Activated naive CD8-positive, alpha-beta T cell (primary cell): ENCODE measurements around the gene EXOC6B.

ENCODE experiments used
- H3K27ac Mint-ChIP-seq: one replicate; pipeline ENCODE4 v1.8.0; 2021; ENCODE audit warnings: mixed read lengths
- H3K27me3 Mint-ChIP-seq: one replicate; pipeline ENCODE4 v1.8.0; 2021; ENCODE audit warnings: mixed read lengths
- H3K36me3 Mint-ChIP-seq: one replicate; pipeline ENCODE4 v1.8.0; 2021; ENCODE audit warnings: mixed read lengths
- H3K4me1 Mint-ChIP-seq: one replicate; pipeline ENCODE4 v1.8.0; 2021; ENCODE audit warnings: low read depth, mixed read lengths
- H3K4me3 Mint-ChIP-seq: one replicate; pipeline ENCODE4 v1.8.0; 2021; ENCODE audit warnings: mild to moderate bottlenecking, mixed read lengths
- H3K9me3 Mint-ChIP-seq: one replicate; pipeline ENCODE4 v1.8.0; 2021; ENCODE audit warnings: low read depth, mixed read lengths

EXOC6B gene

GRCh38 chr2:72148003-72148836 is 677.6 kb downstream of the EXOC6B start:
- Mint-ChIP-seq H3K9me3 (no peaks in the 10 kb centered on the region), H3K4me1 (peaks cover 41% of the 10 kb centered on the region), H3K4me3 (peak overlapping the region; percentile 86), H3K36me3 (no peaks in the 10 kb centered on the region), H3K27me3 (peaks cover 36% of the 10 kb centered on the region), H3K27ac (no peak overlapping the region)

GRCh38 chr2:72147303-72147971 is 678.4 kb downstream of the EXOC6B start, which contains the start of gene CYP26B1:
TSS of gene CYP26B1 (minus strand) at chr2:72147862. CDS start at chr2:72147834, 28 bp downstream.
- H3K36me3 Mint-ChIP-seq = no peaks in the 10 kb centered on the region
- H3K4me3 Mint-ChIP-seq = peak within 1 kb of the TSS; percentile 86
- H3K4me1 Mint-ChIP-seq = peaks cover 41% of the 10 kb centered on the region
- no peak within 1 kb of the TSS for H3K27ac Mint-ChIP-seq
- peaks cover 33% of the 10 kb centered on the region for H3K27me3 Mint-ChIP-seq
- no peaks in the 10 kb centered on the region for H3K9me3 Mint-ChIP-seq

GRCh38 chr2:72146347-72147302 is 679.2 kb downstream of the EXOC6B start:
- H3K9me3 Mint-ChIP-seq = no peaks in the 10 kb centered on the region
- peaks cover 41% of the 10 kb centered on the region for H3K4me1 Mint-ChIP-seq
- no peaks in the 10 kb centered on the region for H3K36me3 Mint-ChIP-seq
- peaks cover 37% of the 10 kb centered on the region for H3K27me3 Mint-ChIP-seq
- no peak overlapping the region for H3K27ac Mint-ChIP-seq
- peak overlapping the region; percentile 83 for H3K4me3 Mint-ChIP-seq

- Mint-ChIP-seq H3K27me3 (peaks cover 33% of the 10 kb centered on the region), H3K4me3 (peak overlapping the region; percentile 81), H3K4me1 (peaks cover 41% of the 10 kb centered on the region), H3K27ac (no peak overlapping the region), H3K9me3 (no peaks in the 10 kb centered on the region), H3K36me3 (no peaks in the 10 kb centered on the region)
Observed at GRCh38 chr2:72145658-72146329, 680.0 kb downstream of the EXOC6B start.

- H3K27me3 Mint-ChIP-seq = peaks cover 31% of the 10 kb centered on the region
- peak overlapping the region; percentile 81 for H3K4me3 Mint-ChIP-seq
- no peak overlapping the region for H3K27ac Mint-ChIP-seq
- H3K4me1 Mint-ChIP-seq = peaks cover 40% of the 10 kb centered on the region
- no peaks in the 10 kb centered on the region for H3K9me3 Mint-ChIP-seq
- H3K36me3 Mint-ChIP-seq = no peaks in the 10 kb centered on the region
Observed at GRCh38 chr2:72145289-72145657, 680.6 kb downstream of the EXOC6B start.

- peaks cover 34% of the 10 kb centered on the region for H3K4me1 Mint-ChIP-seq
- no peaks in the 10 kb centered on the region for H3K36me3 Mint-ChIP-seq
- peak overlapping the region; percentile 70 for H3K4me3 Mint-ChIP-seq
- no peak overlapping the region for H3K27ac Mint-ChIP-seq
- H3K27me3 Mint-ChIP-seq = peaks cover 26% of the 10 kb centered on the region
- H3K9me3 Mint-ChIP-seq = no peaks in the 10 kb centered on the region
Observed at GRCh38 chr2:72144632-72145288, 681.1 kb downstream of the EXOC6B start.

GRCh38 chr2:72144274-72144631 is 681.6 kb downstream of the EXOC6B start:
- no peaks in the 10 kb centered on the region for H3K36me3 Mint-ChIP-seq
- peak overlapping the region; percentile 44 for H3K4me3 Mint-ChIP-seq
- H3K9me3 Mint-ChIP-seq = no peaks in the 10 kb centered on the region
- H3K4me1 Mint-ChIP-seq = peaks cover 29% of the 10 kb centered on the region
- H3K27me3 Mint-ChIP-seq = peaks cover 22% of the 10 kb centered on the region
- no peak overlapping the region for H3K27ac Mint-ChIP-seq

GRCh38 chr2:72143441-72144273 is 682.2 kb downstream of the EXOC6B start:
- no peaks in the 10 kb centered on the region for H3K36me3 Mint-ChIP-seq
- H3K4me1 Mint-ChIP-seq = peaks cover 25% of the 10 kb centered on the region
- no peaks in the 10 kb centered on the region for H3K9me3 Mint-ChIP-seq
- H3K27ac Mint-ChIP-seq = no peak overlapping the region
- peaks cover 18% of the 10 kb centered on the region for H3K27me3 Mint-ChIP-seq
- H3K4me3 Mint-ChIP-seq = peak overlapping the region; percentile 44

- Mint-ChIP-seq H3K36me3 (no peaks in the 10 kb centered on the region), H3K4me3 (no peak overlapping the region), H3K9me3 (no peaks in the 10 kb centered on the region), H3K27me3 (peaks cover 13% of the 10 kb centered on the region), H3K4me1 (peaks cover 21% of the 10 kb centered on the region), H3K27ac (no peak overlapping the region)
Observed at GRCh38 chr2:72142570-72143440, 683.0 kb downstream of the EXOC6B start.

- H3K4me1 Mint-ChIP-seq = peaks cover 20% of the 10 kb centered on the region
- H3K27me3 Mint-ChIP-seq = peaks cover 13% of the 10 kb centered on the region
- no peaks in the 10 kb centered on the region for H3K9me3 Mint-ChIP-seq
- no peak overlapping the region for H3K27ac Mint-ChIP-seq
- H3K4me3 Mint-ChIP-seq = no peak overlapping the region
- no peaks in the 10 kb centered on the region for H3K36me3 Mint-ChIP-seq
Observed at GRCh38 chr2:72141881-72142451, 683.9 kb downstream of the EXOC6B start.

GRCh38 chr2:72141032-72141645 is 684.7 kb downstream of the EXOC6B start:
- Mint-ChIP-seq H3K36me3 (no peaks in the 10 kb centered on the region), H3K9me3 (no peaks in the 10 kb centered on the region), H3K27me3 (peaks cover 6% of the 10 kb centered on the region), H3K27ac (no peak overlapping the region), H3K4me3 (no peak overlapping the region), H3K4me1 (peaks cover 14% of the 10 kb centered on the region)

GRCh38 chr2:72140621-72140960 is 685.2 kb downstream of the EXOC6B start:
- Mint-ChIP-seq H3K9me3 (no peaks in the 10 kb centered on the region), H3K4me1 (peaks cover 10% of the 10 kb centered on the region), H3K27me3 (peaks cover 6% of the 10 kb centered on the region), H3K36me3 (no peaks in the 10 kb centered on the region), H3K27ac (no peak overlapping the region), H3K4me3 (no peak overlapping the region)
